H1 (cell line): ENCODE results near the gene MSL1. TPM values are rescaled to one million over a fixed set of nuclear protein-coding genes. Genes with fewer than 3 reads are reported as not detected.

Experiments used
- CTCF ChIA-PET: fragments of 300-600 bp; sonication (Branson Sonifier 250); formaldehyde crosslinking; loops from one replicate; lab custom pipeline; 2021; ENCODE audit not compliant: partially characterized antibody; lab: Charles Lee
- POLR2A ChIA-PET: fragments of 300-600 bp; sonication (Branson Sonifier 250); formaldehyde crosslinking; loops from one replicate; lab custom pipeline; 2021; ENCODE audit warnings: inconsistent platforms; ENCODE audit not compliant: partially characterized antibody; lab: Charles Lee
- DNase-seq, 2 experiments: peaks; one replicate each; pipeline versions ENCODE4 v3.0.0 to v3.0.0-alpha.2; 2010 to 2022; ENCODE audit warnings: low spot score in 2 of 2, low read depth in 1 of 2, mixed read lengths in 1 of 2
- FAIRE-seq: peaks from 2 replicates; lab custom pipeline; 2011; peaks lifted over from hg19 to GRCh38; lab: Jason Lieb, UNC
- H2AFZ ChIP-seq: 2 replicates; pipeline ENCODE4 v1.8.1; 2012; ENCODE audit warnings: low read length, inconsistent platforms
- H2AK5ac ChIP-seq: 2 replicates; pipeline ENCODE4 v1.6.1; 2013; ENCODE audit warnings: low read depth, low read length
- H2BK120ac ChIP-seq: replicated peaks from 2 replicates; pipeline ENCODE3; 2013; ENCODE audit warnings: low read depth, low read length, inconsistent platforms
- H2BK12ac ChIP-seq: 2 replicates; pipeline ENCODE4 v1.6.1; 2013; ENCODE audit warnings: low read depth, low read length
- H2BK15ac ChIP-seq: 2 replicates; pipeline ENCODE4 v1.6.1; 2013; ENCODE audit warnings: low read length
- H2BK20ac ChIP-seq: 2 replicates; pipeline ENCODE4 v1.6.1; 2013; ENCODE audit warnings: low read length
- H2BK5ac ChIP-seq: 2 replicates; pipeline ENCODE4 v1.6.1; 2013; ENCODE audit warnings: low read depth, low read length
- H3K14ac ChIP-seq: 2 replicates; pipeline ENCODE4 v1.6.1; 2013; ENCODE audit warnings: inconsistent platforms; ENCODE audit not compliant: insufficient read length
- H3K18ac ChIP-seq: 2 replicates; pipeline ENCODE4 v1.6.1; 2013; ENCODE audit warnings: low read length; ENCODE audit errors: extremely low read depth
- H3K23ac ChIP-seq: 2 replicates; pipeline ENCODE4 v1.6.1; 2013; ENCODE audit warnings: inconsistent platforms; ENCODE audit not compliant: insufficient read length
- H3K23me2 ChIP-seq: 2 replicates; pipeline ENCODE4 v1.6.1; 2013; ENCODE audit warnings: low read depth, low read length
- H3K27ac ChIP-seq: 2 replicates; pipeline ENCODE4 v1.6.1; 2011; ENCODE audit warnings: low read depth, low read length, inconsistent platforms
- H3K27me3 ChIP-seq, 4 experiments: replicated peaks in 1 of 4; 1 replicate in 1 of 4; 2 replicates in 3 of 4; pipeline versions ENCODE4 v1.6.1 to v1.8.1; 2011 to 2013; ENCODE audit warnings: low read length in 3 of 4, mild to moderate bottlenecking in 3 of 4, inconsistent platforms in 2 of 4, mixed read lengths in 2 of 4, moderate library complexity in 1 of 4; ENCODE audit not compliant: control insufficient read depth in 3 of 4, insufficient read depth in 3 of 4; ENCODE audit errors: extremely low read depth in 1 of 4
- H3K36me3 ChIP-seq, 4 experiments: 2 replicates each; pipeline versions ENCODE4 v1.6.1 to v1.8.1; 2011 to 2013; ENCODE audit warnings: mild to moderate bottlenecking in 4 of 4, low read length in 3 of 4, moderate library complexity in 2 of 4, control low read depth in 1 of 4, inconsistent platforms in 1 of 4; ENCODE audit not compliant: insufficient read depth in 4 of 4, control insufficient read depth in 2 of 4
- H3K4ac ChIP-seq: replicated peaks from 2 replicates; pipeline ENCODE3; 2013; ENCODE audit warnings: low read length, low read depth, mixed read lengths, inconsistent platforms; ENCODE audit not compliant: insufficient read length
- H3K4me1 ChIP-seq, 4 experiments: replicated peaks in 1 of 4; 1 replicate in 1 of 4; 2 replicates in 3 of 4; pipeline versions ENCODE4 v1.6.1 to v1.8.1; 2011 to 2013; ENCODE audit warnings: low read length in 3 of 4, inconsistent platforms in 2 of 4, mixed read lengths in 1 of 4; ENCODE audit not compliant: insufficient read depth in 4 of 4, control insufficient read depth in 3 of 4
- H3K4me2 ChIP-seq, 2 experiments: 2 replicates each; pipeline versions ENCODE4 v1.6.1 to v1.8.1; 2011 to 2013; ENCODE audit warnings: low read depth in 2 of 2, low read length in 2 of 2, control low read depth in 1 of 2, inconsistent platforms in 1 of 2, mild to moderate bottlenecking in 1 of 2; ENCODE audit not compliant: insufficient read depth in 1 of 2
- H3K4me3 ChIP-seq, 4 experiments: fragments of 200-600, 300-600 bp in 1 of 4; sonication (generic), shearing (Covaris generic), sonication (Bioruptor Twin) in 1 of 4; 2 replicates each; pipeline versions ENCODE4 v1.5.1 to v1.8.1; 2011 to 2016; ENCODE audit warnings: low read length in 4 of 4, low read depth in 3 of 4, control low read depth in 2 of 4, inconsistent platforms in 2 of 4, mild to moderate bottlenecking in 2 of 4, mixed read lengths in 1 of 4, moderate library complexity in 1 of 4; ENCODE audit not compliant: insufficient read depth in 2 of 4; ENCODE audit errors: extremely low read depth in 1 of 4
- H3K56ac ChIP-seq: replicated peaks from 2 replicates; pipeline ENCODE3; 2013; ENCODE audit warnings: low read depth, mild to moderate bottlenecking, mixed read lengths, low read length, inconsistent platforms; ENCODE audit not compliant: insufficient read length
- H3K79me1 ChIP-seq: 2 replicates; pipeline ENCODE4 v1.6.1; 2013; ENCODE audit warnings: low read depth, low read length, control low read depth
- H3K79me2 ChIP-seq, 2 experiments: 2 replicates each; pipeline versions ENCODE4 v1.6.1 to v1.8.1; 2012 to 2013; ENCODE audit warnings: low read length in 2 of 2, mild to moderate bottlenecking in 2 of 2, inconsistent platforms in 1 of 2; ENCODE audit not compliant: insufficient read depth in 2 of 2, control insufficient read depth in 1 of 2
- H3K9ac ChIP-seq, 4 experiments: replicated peaks in 1 of 4; 1 replicate in 1 of 4; 2 replicates in 3 of 4; pipeline versions ENCODE4 v1.6.1 to v1.8.1; 2011 to 2013; ENCODE audit warnings: low read depth in 3 of 4, low read length in 3 of 4, control low read depth in 2 of 4, mild to moderate bottlenecking in 2 of 4, moderate library complexity in 2 of 4, inconsistent platforms in 1 of 4; ENCODE audit errors: extremely low read depth in 1 of 4
- H3K9me3 ChIP-seq, 2 experiments: 2 replicates each; pipeline versions ENCODE4 v1.6.1 to v1.8.1; 2012 to 2013; ENCODE audit warnings: mild to moderate bottlenecking in 2 of 2, moderate library complexity in 2 of 2, control low read depth in 1 of 2, inconsistent platforms in 1 of 2, low read depth in 1 of 2, low read length in 1 of 2, mixed read lengths in 1 of 2; ENCODE audit not compliant: insufficient read depth in 2 of 2
- H4K20me1 ChIP-seq, 2 experiments: replicated peaks in 1 of 2; 2 replicates each; pipeline versions ENCODE3 to v1.8.1; 2011 to 2013; ENCODE audit warnings: inconsistent platforms in 2 of 2, low read length in 2 of 2, mild to moderate bottlenecking in 1 of 2; ENCODE audit not compliant: insufficient read depth in 2 of 2, control insufficient read depth in 1 of 2
- H4K5ac ChIP-seq: 2 replicates; pipeline ENCODE4 v1.6.1; 2013; ENCODE audit warnings: low read length, low read depth, mixed read lengths, inconsistent platforms; ENCODE audit not compliant: insufficient read length
- H4K8ac ChIP-seq: 2 replicates; pipeline ENCODE4 v1.8.0; 2013; ENCODE audit warnings: mild to moderate bottlenecking, moderate library complexity, low read length, inconsistent platforms; ENCODE audit not compliant: insufficient read depth; ENCODE audit errors: extremely low read depth
- H4K91ac ChIP-seq: replicated peaks from 2 replicates; pipeline ENCODE3; 2013; ENCODE audit warnings: low read length, mixed read lengths, inconsistent platforms; ENCODE audit not compliant: insufficient read length
- BRCA1 ChIP-seq: IDR thresholded peaks from 2 replicates; pipeline ENCODE4 v1.6.1; 2012; ENCODE audit warnings: low read depth, low read length, improper control_type of control experiment
- HDAC2 ChIP-seq, 2 experiments: fragments of 300-600 bp in 1 of 2; sonication (generic) in 1 of 2; IDR thresholded peaks; 2 replicates each; pipeline ENCODE4 v1.6.1; 2011 to 2012; ENCODE audit warnings: low read depth in 2 of 2, low read length in 2 of 2, mild to moderate bottlenecking in 2 of 2, moderate library complexity in 2 of 2, borderline replicate concordance in 1 of 2, inconsistent platforms in 1 of 2
- NANOG ChIP-seq: IDR thresholded peaks from 2 replicates; pipeline ENCODE4 v1.6.1; 2011; ENCODE audit warnings: low read length, low read depth, mild to moderate bottlenecking, inconsistent platforms; ENCODE audit not compliant: insufficient read depth, poor library complexity, severe bottlenecking
- SIN3A ChIP-seq, 2 experiments: IDR thresholded peaks in 1 of 2; conservative IDR thresholded peaks in 1 of 2; 2 replicates each; pipeline ENCODE4 v1.6.1; 2011 to 2012; ENCODE audit warnings: low read length in 2 of 2, improper control_type of control experiment in 1 of 2, low read depth in 1 of 2, mild to moderate bottlenecking in 1 of 2
- SUZ12 ChIP-seq: fragments of 200-600 bp; sonication (generic); IDR thresholded peaks from 2 replicates; pipeline ENCODE4 v1.6.1; 2012; ENCODE audit warnings: mild to moderate bottlenecking, inconsistent platforms, low read length, moderate library complexity, mixed read lengths
- TBP ChIP-seq: IDR thresholded peaks from 2 replicates; pipeline ENCODE4 v1.6.1; 2011; ENCODE audit warnings: low read depth, low read length, improper control_type of control experiment
- WGBS, 2 experiments: shearing (Covaris generic) in 1 of 2; methylation state at CpG; one replicate each; pipeline versions ENCODE4 v1.1.6 to v1.1.7; 2013 to 2015; ENCODE audit warnings: low lambda C conversion rate in 2 of 2, mixed read lengths in 2 of 2, inconsistent platforms in 1 of 2, low coverage in 1 of 2, missing lambda C conversion rate in 1 of 2; ENCODE audit not compliant: insufficient replicate concordance in 2 of 2, insufficient coverage in 1 of 2, insufficient read length in 1 of 2; ENCODE audit errors: extremely low coverage in 1 of 2, missing lambda C conversion rate in 1 of 2; 5-methylcytosine and 5-hydroxymethylcytosine counted together
- polyA plus RNA-seq, 7 experiments: library from polyadenylated mRNA; depleted of rRNA in 3 of 7; stranded (reverse) in 5 of 7; unstranded in 2 of 7; fragments of >200 nt in 5 of 7; fragments of 200-250 nt in 2 of 7; gene quantifications; 1 replicate in 5 of 7; 2 replicates in 1 of 7; 4 replicates in 1 of 7; pipeline versions ENCODE4 v1.2.1 to v1.2.3, GENCODE V29; 2011 to 2013; ENCODE audit warnings: missing spikeins in 2 of 7, mixed read lengths in 2 of 7
- total RNA-seq: library from RNA; stranded (reverse); fragmentation: NEBNext Ultra II Directional; extraction: Animal tissue kit (Norgen Biotek cat#: 25700); gene quantifications from 2 replicates; pipeline ENCODE4 v1.2.1, GENCODE V29; 2021
- TF ChIP-seq, protein P1 (sequence below): IDR thresholded peaks from 2 replicates; pipeline ENCODE4 v1.6.1; 2011; ENCODE audit warnings: low read length, improper control_type of control experiment
- TF ChIP-seq, protein P2 (sequence below): IDR thresholded peaks from 2 replicates; pipeline ENCODE4 v1.6.1; 2012; ENCODE audit warnings: low read length, inconsistent platforms

MSL1 gene
- total and polyA plus RNA-seq, 2 of the 8 experiments (the other 6 are each of a cell fraction or from before 2014, with no cell fraction given): 24.1 to 66.5 TPM

DNA sequence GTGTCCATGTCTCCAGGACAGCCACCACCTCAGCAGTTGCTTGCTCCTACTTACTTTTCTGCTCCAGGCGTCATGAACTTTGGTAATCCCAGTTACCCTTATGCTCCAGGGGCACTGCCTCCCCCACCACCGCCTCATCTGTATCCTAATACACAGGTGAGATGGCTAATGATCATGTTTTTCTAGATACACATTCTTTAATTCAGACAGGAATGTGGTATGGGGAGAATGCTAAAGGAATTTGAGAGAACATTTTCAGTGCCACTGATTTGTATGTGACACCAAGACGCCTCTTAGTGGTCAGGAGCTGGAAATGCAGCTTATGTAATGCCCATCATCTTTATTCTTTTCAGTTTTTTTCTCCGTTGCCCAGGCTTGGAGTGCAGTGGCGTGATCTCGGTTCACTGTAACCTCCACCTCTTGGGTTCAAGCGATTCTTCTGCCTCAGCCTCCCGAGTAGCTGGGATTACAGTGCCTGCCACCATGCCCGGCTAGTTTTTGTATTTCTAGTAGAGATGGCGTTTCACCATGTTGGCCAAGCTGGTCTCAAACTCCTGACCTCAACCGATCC lies 46.6 kb downstream of the MSL1 start:
- DNase-seq (peak in 1 of 2 experiments; percentile 59), FAIRE-seq (peak; percentile 91)
- no peak overlapping the region for H3K56ac ChIP-seq
- no peak overlapping the region for H4K5ac ChIP-seq
- H2AFZ ChIP-seq: no peak overlapping the region
- no peak overlapping the region for H3K9ac ChIP-seq
- H2BK5ac ChIP-seq: peak overlapping the region; percentile 69; the same call in 1 of the 2 replicates
- no peak overlapping the region for H3K4me3 ChIP-seq
- no peak overlapping the region for H3K4ac ChIP-seq
- H3K23ac ChIP-seq: no peak overlapping the region
- no peak overlapping the region for H2BK120ac ChIP-seq
- H4K20me1 ChIP-seq: peaks cover 2 to 3% of the 10 kb centered on the region in 2 experiments
- no peak overlapping the region for H3K14ac ChIP-seq
- peak overlapping the region; percentile 90; the same call in 1 of the 2 replicates for H2BK12ac ChIP-seq
- ChIA-PET POLR2A (interaction anchor here (0.6 to 3.6 kb wide), 16 partner anchors 9 to 330 kb away, joined by 3 to 22 read pairs (median 7); partner anchors contain the start of genes CASC3, MSL1, NR1D1 and RAPGEFL1), CTCF (interaction anchor here (0.7 to 3.1 kb wide), 42 partner anchors 8 to 159 kb away, joined by 3 to 59 read pairs (median 4); partner anchors contain the start of genes CSF3 and MED24)
- peaks cover 0 to 6% (median 0%) of the 10 kb centered on the region in 4 experiments; a peak in 2 of 7 replicates for H3K4me1 ChIP-seq
- 62% methylated on average over 11 of the region's 11 CpGs; no CpG with 5 or more reads in 1 of the 2 experiments for WGBS, 2 experiments
- H2BK20ac ChIP-seq: no peak overlapping the region
- H2BK15ac ChIP-seq: no peak overlapping the region
- no peak overlapping the region for H4K8ac ChIP-seq
- no peaks in the 10 kb centered on the region for H3K9me3 ChIP-seq
- 0 out of 2 replicates have a peak overlapping the region, but pooled peaks have one; percentile 62 for H3K27ac ChIP-seq
- H4K91ac ChIP-seq: no peak overlapping the region
- H3K79me1 ChIP-seq: no peaks in the 10 kb centered on the region
- H2AK5ac ChIP-seq: no peak overlapping the region
- H3K23me2 ChIP-seq: no peaks in the 10 kb centered on the region
- H3K79me2 ChIP-seq: no peaks in the 10 kb centered on the region
- peaks cover 47 to 84% (median 72%) of the 10 kb centered on the region in 4 experiments for H3K36me3 ChIP-seq
- no peaks in the 10 kb centered on the region for H3K27me3 ChIP-seq
- no peak overlapping the region for H3K18ac ChIP-seq
- H3K4me2 ChIP-seq: no peak overlapping the region
- no peak for TF ChIP-seq HDAC2 (IDR thresholded peaks at IDR 0.05; ENCODE audit: borderline replicate concordance in 1 of 2, low read depth in 2 of 2, low read length in 2 of 2)
- no peak for TF ChIP-seq NANOG
- TF ChIP-seq TBP: no peak
- TF ChIP-seq, protein P1, sequence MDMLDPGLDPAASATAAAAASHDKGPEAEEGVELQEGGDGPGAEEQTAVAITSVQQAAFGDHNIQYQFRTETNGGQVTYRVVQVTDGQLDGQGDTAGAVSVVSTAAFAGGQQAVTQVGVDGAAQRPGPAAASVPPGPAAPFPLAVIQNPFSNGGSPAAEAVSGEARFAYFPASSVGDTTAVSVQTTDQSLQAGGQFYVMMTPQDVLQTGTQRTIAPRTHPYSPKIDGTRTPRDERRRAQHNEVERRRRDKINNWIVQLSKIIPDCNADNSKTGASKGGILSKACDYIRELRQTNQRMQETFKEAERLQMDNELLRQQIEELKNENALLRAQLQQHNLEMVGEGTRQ: no peak
- no peak for TF ChIP-seq SUZ12
- TF ChIP-seq, protein P2, sequence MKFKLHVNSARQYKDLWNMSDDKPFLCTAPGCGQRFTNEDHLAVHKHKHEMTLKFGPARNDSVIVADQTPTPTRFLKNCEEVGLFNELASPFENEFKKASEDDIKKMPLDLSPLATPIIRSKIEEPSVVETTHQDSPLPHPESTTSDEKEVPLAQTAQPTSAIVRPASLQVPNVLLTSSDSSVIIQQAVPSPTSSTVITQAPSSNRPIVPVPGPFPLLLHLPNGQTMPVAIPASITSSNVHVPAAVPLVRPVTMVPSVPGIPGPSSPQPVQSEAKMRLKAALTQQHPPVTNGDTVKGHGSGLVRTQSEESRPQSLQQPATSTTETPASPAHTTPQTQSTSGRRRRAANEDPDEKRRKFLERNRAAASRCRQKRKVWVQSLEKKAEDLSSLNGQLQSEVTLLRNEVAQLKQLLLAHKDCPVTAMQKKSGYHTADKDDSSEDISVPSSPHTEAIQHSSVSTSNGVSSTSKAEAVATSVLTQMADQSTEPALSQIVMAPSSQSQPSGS: no peak
- peak in 1 of 2 experiments; percentile 44; a peak in 1 of 4 replicates for TF ChIP-seq SIN3A (conservative IDR thresholded peaks at IDR 0.05 in 1 of 2, IDR thresholded peaks at IDR 0.05 in 1 of 2; ENCODE audit: low read depth in 1 of 2, low read length in 2 of 2)
- TF ChIP-seq BRCA1: no peak
